MG63 (cell line): ENCODE results near the gene ETV6. TPM values are rescaled to one million over a fixed set of nuclear protein-coding genes. Genes with fewer than 3 reads are reported as not detected.

Experiments
- DNase-seq: peaks from one replicate; pipeline ENCODE4 v3.0.0-alpha.2; 2020
- H3K27me3 ChIP-seq: fragments of 250-450 bp; sonication (Bioruptor Pico); 2 replicates; pipeline ENCODE4 v1.5.1; 2020; ENCODE audit warnings: mild to moderate bottlenecking, moderate library complexity
- H3K36me3 ChIP-seq: fragments of 250-450 bp; sonication (Bioruptor Pico); 2 replicates; pipeline ENCODE4 v1.5.1; 2020; ENCODE audit warnings: mild to moderate bottlenecking, moderate library complexity
- H3K4me3 ChIP-seq: fragments of 250-450 bp; sonication (Bioruptor Pico); 2 replicates; pipeline ENCODE4 v1.5.1; 2020; ENCODE audit warnings: mild to moderate bottlenecking, moderate library complexity
- H3K9me3 ChIP-seq: fragments of 250-450 bp; sonication (Bioruptor Pico); 2 replicates; pipeline ENCODE4 v1.5.1; 2020; ENCODE audit warnings: mild to moderate bottlenecking, moderate library complexity
- total RNA-seq: library from RNA; depleted of rRNA; stranded (reverse); fragments of >200 nt; shearing (Covaris generic); gene quantifications from 2 replicates; pipeline ENCODE4 v1.2.3, GENCODE V29; 2014; ENCODE audit warnings: low replicate concordance

Gene ETV6
- total RNA-seq, 1 experiment from 2014 or later, result 3.0 TPM

- no peaks in the 10 kb centered on the region for H3K9me3 ChIP-seq
- H3K4me3 ChIP-seq, result no peak overlapping the region
- H3K27me3 ChIP-seq, result no peaks in the 10 kb centered on the region
- H3K36me3 ChIP-seq, result no peaks in the 10 kb centered on the region
- no peak for DNase-seq
These were observed 81.5 kb downstream of the ETV6 start for GRCh38 chr12:11731042-11731357.

GRCh38 chr12:11731455-11731854 is 82.0 kb downstream of the ETV6 start:
- Histone ChIP-seq H3K27me3 (no peaks in the 10 kb centered on the region), H3K4me3 (no peak overlapping the region), H3K9me3 (no peaks in the 10 kb centered on the region), H3K36me3 (no peaks in the 10 kb centered on the region)
- no peak for DNase-seq

DNA sequence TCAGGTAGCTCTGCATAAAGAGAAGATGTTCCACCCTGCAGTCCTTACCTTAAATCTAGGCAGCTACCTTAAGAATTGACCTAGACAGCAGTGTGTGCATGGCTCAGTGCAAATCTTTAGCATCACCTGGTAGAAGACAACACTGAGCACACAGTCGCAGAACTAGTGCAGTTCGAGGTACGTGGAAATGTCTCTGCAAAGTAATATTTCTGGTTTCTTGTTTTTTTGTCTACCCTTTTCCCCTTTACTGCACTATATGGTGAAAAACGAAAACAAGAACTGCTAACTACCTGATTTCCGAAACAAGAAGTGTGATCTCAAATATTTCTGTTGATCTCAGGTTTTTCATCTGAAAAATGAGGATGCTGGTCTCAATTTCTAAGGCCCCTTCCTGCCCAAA is 82.5 kb downstream of the ETV6 start:
- no peak for DNase-seq
- Histone ChIP-seq H3K9me3 (no peaks in the 10 kb centered on the region), H3K27me3 (no peaks in the 10 kb centered on the region), H3K36me3 (no peaks in the 10 kb centered on the region), H3K4me3 (no peak overlapping the region)

GRCh38 chr12:11732715-11733114 is 83.2 kb downstream of the ETV6 start:
- no peaks in the 10 kb centered on the region for H3K27me3 ChIP-seq
- H3K9me3 ChIP-seq, result no peaks in the 10 kb centered on the region
- H3K4me3 ChIP-seq, result no peak overlapping the region
- no peak for DNase-seq
- no peaks in the 10 kb centered on the region for H3K36me3 ChIP-seq

GRCh38 chr12:11734580-11735180 is 85.2 kb downstream of the ETV6 start:
- Histone ChIP-seq H3K27me3 (no peaks in the 10 kb centered on the region), H3K4me3 (no peak overlapping the region), H3K36me3 (no peaks in the 10 kb centered on the region), H3K9me3 (no peaks in the 10 kb centered on the region)
- DNase-seq, result no peak

DNA sequence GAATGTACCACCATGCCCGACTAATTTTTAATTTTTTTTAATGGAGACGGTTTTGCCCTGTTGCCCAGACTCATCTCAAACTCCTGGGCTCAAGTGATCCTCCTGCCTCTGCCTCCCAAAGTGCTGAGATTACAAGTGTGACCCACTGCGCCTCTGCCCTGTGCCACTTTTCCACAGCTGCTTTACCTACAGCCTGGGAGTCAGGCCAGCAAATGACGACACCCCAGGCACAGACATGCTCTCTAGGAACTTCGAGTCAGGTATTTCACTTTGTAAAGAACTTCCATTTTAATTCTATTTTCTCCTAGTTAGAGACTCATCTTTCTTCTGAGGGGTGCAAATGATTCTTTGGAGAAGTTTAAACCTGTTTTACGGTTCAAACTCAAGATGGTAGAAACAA is 89.0 kb downstream of the ETV6 start:
- no peaks in the 10 kb centered on the region for H3K27me3 ChIP-seq
- H3K9me3 ChIP-seq, result no peaks in the 10 kb centered on the region
- H3K4me3 ChIP-seq, result no peak overlapping the region
- DNase-seq, result no peak
- H3K36me3 ChIP-seq, result no peaks in the 10 kb centered on the region

DNA sequence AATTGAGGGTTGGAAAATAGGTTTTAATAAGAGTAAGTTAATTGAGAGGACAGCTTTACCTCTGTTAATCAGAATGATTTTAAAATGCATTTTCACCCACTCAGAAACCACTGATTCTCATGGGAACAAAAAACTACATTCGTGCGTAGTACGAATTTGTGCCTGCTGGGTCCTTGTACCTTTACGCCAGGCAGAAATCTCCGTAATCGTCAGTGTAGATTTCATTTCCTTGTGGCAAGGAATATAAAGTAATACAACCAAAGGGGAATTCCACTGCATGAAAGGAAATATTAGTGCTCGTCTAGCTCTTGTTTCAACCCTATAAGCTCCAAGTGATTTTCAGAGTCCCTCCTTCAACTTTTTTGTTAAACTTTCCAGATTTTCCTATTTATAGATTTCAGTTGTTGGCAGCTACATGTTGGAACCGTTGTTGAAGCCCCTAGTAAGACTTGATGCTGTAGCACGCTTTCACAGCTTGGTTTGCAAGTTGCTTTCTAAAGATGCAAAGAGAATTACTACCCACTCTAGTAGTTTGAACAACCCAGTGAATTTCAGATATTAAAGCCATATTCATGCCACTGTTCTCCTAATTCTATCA is 90.6 kb downstream of the ETV6 start:
- no peaks in the 10 kb centered on the region for H3K36me3 ChIP-seq
- H3K27me3 ChIP-seq, result no peaks in the 10 kb centered on the region
- no peak for DNase-seq
- no peaks in the 10 kb centered on the region for H3K9me3 ChIP-seq
- H3K4me3 ChIP-seq, result no peak overlapping the region

DNA sequence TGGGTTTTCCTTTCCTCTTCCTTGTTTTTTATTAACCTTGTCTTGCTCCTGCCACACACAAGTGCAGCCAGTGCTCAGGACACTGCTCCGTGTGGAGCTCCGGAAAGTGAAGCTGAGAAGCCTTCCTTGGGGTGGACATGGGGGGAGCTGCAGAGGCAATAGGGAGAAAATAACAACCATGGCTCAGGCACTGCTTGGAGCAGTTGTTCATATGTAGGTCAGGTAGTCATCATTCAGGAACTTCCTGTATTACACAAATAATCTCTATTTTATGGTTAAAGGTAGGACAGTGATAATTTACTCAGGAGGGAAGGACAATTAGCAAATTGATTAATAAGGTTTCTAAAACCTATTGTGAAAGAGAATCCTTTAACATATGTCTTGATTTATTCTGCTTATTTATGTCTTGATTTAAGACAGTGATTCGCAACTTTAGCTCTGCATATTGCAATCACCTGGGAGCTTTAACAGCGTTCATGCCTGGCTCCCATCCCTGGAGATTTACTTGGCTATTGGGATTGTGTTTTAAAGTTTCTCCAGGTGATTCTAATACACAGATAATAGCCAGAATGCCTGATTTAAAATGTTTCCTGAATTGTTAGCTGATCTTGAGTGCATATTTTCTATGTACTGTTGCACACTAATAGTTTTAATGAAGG is 92.1 kb downstream of the ETV6 start:
- no peak for DNase-seq
- H3K36me3 ChIP-seq, result no peaks in the 10 kb centered on the region
- no peaks in the 10 kb centered on the region for H3K9me3 ChIP-seq
- no peaks in the 10 kb centered on the region for H3K27me3 ChIP-seq
- no peak overlapping the region for H3K4me3 ChIP-seq

DNA sequence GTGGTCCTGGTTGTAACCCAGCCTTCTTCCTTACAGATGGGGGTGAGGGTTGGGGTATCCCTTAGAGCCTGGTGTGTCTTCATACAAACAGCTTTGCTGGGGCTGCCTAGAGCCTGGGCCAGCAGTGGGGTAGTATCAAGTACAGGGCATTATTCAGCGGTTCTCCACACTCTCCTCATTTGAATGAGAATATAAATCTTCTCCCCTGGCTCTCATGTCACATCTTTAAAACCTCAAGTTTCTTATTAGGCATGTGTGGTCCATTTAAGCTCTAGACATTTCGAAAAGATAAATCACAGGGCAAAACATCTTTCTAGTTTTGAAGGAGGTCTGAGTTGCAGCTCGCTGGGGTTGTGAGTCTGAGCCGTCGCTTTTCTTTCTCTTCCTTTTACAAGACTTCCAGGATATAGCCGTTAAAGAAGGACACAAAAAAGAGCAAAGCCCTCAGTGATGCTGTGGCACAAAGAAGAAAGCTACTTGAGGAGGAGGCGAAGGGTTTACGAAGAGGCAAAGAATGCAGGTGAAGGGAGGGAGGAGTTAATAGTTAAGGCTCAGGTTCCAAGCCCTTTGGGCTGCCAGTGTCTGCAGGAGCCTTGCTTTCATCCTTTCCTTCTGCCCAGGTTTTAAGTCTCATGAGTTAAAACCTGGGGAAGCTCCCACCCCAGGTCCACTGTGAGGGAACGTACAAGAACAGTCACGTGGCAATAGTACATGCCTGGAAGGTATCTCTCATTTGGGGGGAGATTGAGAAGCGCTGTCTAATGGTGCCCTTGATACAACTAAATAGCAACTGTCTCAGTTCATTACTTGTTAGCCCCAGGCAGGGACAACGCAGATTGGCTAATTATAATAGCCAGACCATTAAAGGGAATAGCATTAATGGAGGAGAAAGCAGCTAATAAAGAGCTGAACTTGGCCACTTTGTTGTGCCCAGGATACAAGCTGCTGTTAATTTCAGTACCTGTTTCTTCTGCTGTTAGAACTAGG is 94.2 kb downstream of the ETV6 start:
- H3K36me3 ChIP-seq, result no peaks in the 10 kb centered on the region
- DNase-seq, result no peak
- H3K9me3 ChIP-seq, result no peaks in the 10 kb centered on the region
- H3K27me3 ChIP-seq, result no peaks in the 10 kb centered on the region
- no peak overlapping the region for H3K4me3 ChIP-seq

GRCh38 chr12:11744410-11744801 is 94.9 kb downstream of the ETV6 start:
- no peak for DNase-seq
- no peaks in the 10 kb centered on the region for H3K36me3 ChIP-seq
- no peaks in the 10 kb centered on the region for H3K9me3 ChIP-seq
- no peak overlapping the region for H3K4me3 ChIP-seq
- H3K27me3 ChIP-seq, result no peaks in the 10 kb centered on the region

GRCh38 chr12:11745113-11745512 is 95.6 kb downstream of the ETV6 start:
- Histone ChIP-seq H3K9me3 (no peaks in the 10 kb centered on the region), H3K27me3 (no peaks in the 10 kb centered on the region), H3K4me3 (no peak overlapping the region), H3K36me3 (no peaks in the 10 kb centered on the region)
- DNase-seq, result no peak

GRCh38 chr12:11746024-11746771 is 96.7 kb downstream of the ETV6 start:
- DNase-seq, result no peak
- Histone ChIP-seq H3K4me3 (no peak overlapping the region), H3K27me3 (no peaks in the 10 kb centered on the region), H3K9me3 (no peaks in the 10 kb centered on the region), H3K36me3 (no peaks in the 10 kb centered on the region)

- Histone ChIP-seq H3K9me3 (no peaks in the 10 kb centered on the region), H3K4me3 (no peak overlapping the region), H3K27me3 (no peaks in the 10 kb centered on the region), H3K36me3 (no peaks in the 10 kb centered on the region)
- no peak for DNase-seq
These were observed 97.7 kb downstream of the ETV6 start for GRCh38 chr12:11746940-11747716.

DNA sequence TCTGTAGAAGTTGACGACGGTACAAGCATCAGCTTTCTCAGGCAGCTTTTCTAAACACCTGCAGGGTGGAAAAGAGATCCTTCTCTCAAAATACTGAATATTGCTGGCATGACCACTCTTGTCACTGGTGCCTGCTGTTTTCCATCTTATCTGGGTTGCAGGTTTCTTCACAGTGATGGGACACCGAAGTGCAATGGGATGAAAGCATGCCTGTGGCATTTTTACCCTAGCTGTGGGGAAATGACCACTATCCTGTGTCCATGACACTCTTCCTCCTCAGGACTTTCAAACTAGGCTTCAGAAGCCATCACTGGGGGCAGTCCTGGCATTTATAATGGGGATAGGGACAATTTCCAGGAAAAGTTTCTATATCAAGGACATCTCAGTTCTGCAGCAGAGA is 98.5 kb downstream of the ETV6 start:
- Histone ChIP-seq H3K36me3 (no peaks in the 10 kb centered on the region), H3K27me3 (no peaks in the 10 kb centered on the region), H3K4me3 (no peak overlapping the region), H3K9me3 (no peaks in the 10 kb centered on the region)
- no peak for DNase-seq

GRCh38 chr12:11748903-11749302 is 99.4 kb downstream of the ETV6 start:
- Histone ChIP-seq H3K36me3 (no peaks in the 10 kb centered on the region), H3K27me3 (no peaks in the 10 kb centered on the region), H3K4me3 (no peak overlapping the region), H3K9me3 (no peaks in the 10 kb centered on the region)
- DNase-seq, result no peak
